H1 (cell line): ENCODE measurements around the gene EVX2. TPM values are rescaled to one million over a fixed set of nuclear protein-coding genes. Genes with fewer than 3 reads are reported as not detected.

Source experiments
- CTCF ChIA-PET: fragments of 300-600 bp; sonication (Branson Sonifier 250); formaldehyde crosslinking; loops from one replicate; lab custom pipeline; 2021; ENCODE audit not compliant: partially characterized antibody; lab: Charles Lee
- POLR2A ChIA-PET: fragments of 300-600 bp; sonication (Branson Sonifier 250); formaldehyde crosslinking; loops from one replicate; lab custom pipeline; 2021; ENCODE audit warnings: inconsistent platforms; ENCODE audit not compliant: partially characterized antibody; lab: Charles Lee
- DNase-seq, 2 experiments: peaks; one replicate each; pipeline versions ENCODE4 v3.0.0 to v3.0.0-alpha.2; 2010 to 2022; ENCODE audit warnings: low spot score in 2 of 2, low read depth in 1 of 2, mixed read lengths in 1 of 2
- FAIRE-seq: peaks from 2 replicates; lab custom pipeline; 2011; peaks lifted over from hg19 to GRCh38; lab: Jason Lieb, UNC
- H2AFZ ChIP-seq: 2 replicates; pipeline ENCODE4 v1.8.1; 2012; ENCODE audit warnings: low read length, inconsistent platforms
- H2AK5ac ChIP-seq: 2 replicates; pipeline ENCODE4 v1.6.1; 2013; ENCODE audit warnings: low read depth, low read length
- H2BK120ac ChIP-seq: replicated peaks from 2 replicates; pipeline ENCODE3; 2013; ENCODE audit warnings: low read depth, low read length, inconsistent platforms
- H2BK12ac ChIP-seq: 2 replicates; pipeline ENCODE4 v1.6.1; 2013; ENCODE audit warnings: low read depth, low read length
- H2BK15ac ChIP-seq: 2 replicates; pipeline ENCODE4 v1.6.1; 2013; ENCODE audit warnings: low read length
- H2BK20ac ChIP-seq: 2 replicates; pipeline ENCODE4 v1.6.1; 2013; ENCODE audit warnings: low read length
- H2BK5ac ChIP-seq: 2 replicates; pipeline ENCODE4 v1.6.1; 2013; ENCODE audit warnings: low read depth, low read length
- H3K14ac ChIP-seq: 2 replicates; pipeline ENCODE4 v1.6.1; 2013; ENCODE audit warnings: inconsistent platforms; ENCODE audit not compliant: insufficient read length
- H3K18ac ChIP-seq: 2 replicates; pipeline ENCODE4 v1.6.1; 2013; ENCODE audit warnings: low read length; ENCODE audit errors: extremely low read depth
- H3K23ac ChIP-seq: 2 replicates; pipeline ENCODE4 v1.6.1; 2013; ENCODE audit warnings: inconsistent platforms; ENCODE audit not compliant: insufficient read length
- H3K23me2 ChIP-seq: 2 replicates; pipeline ENCODE4 v1.6.1; 2013; ENCODE audit warnings: low read depth, low read length
- H3K27ac ChIP-seq: 2 replicates; pipeline ENCODE4 v1.6.1; 2011; ENCODE audit warnings: low read depth, low read length, inconsistent platforms
- H3K27me3 ChIP-seq, 4 experiments: replicated peaks in 1 of 4; 1 replicate in 1 of 4; 2 replicates in 3 of 4; pipeline versions ENCODE4 v1.6.1 to v1.8.1; 2011 to 2013; ENCODE audit warnings: low read length in 3 of 4, mild to moderate bottlenecking in 3 of 4, inconsistent platforms in 2 of 4, mixed read lengths in 2 of 4, moderate library complexity in 1 of 4; ENCODE audit not compliant: control insufficient read depth in 3 of 4, insufficient read depth in 3 of 4; ENCODE audit errors: extremely low read depth in 1 of 4
- H3K36me3 ChIP-seq, 4 experiments: 2 replicates each; pipeline versions ENCODE4 v1.6.1 to v1.8.1; 2011 to 2013; ENCODE audit warnings: mild to moderate bottlenecking in 4 of 4, low read length in 3 of 4, moderate library complexity in 2 of 4, control low read depth in 1 of 4, inconsistent platforms in 1 of 4; ENCODE audit not compliant: insufficient read depth in 4 of 4, control insufficient read depth in 2 of 4
- H3K4ac ChIP-seq: replicated peaks from 2 replicates; pipeline ENCODE3; 2013; ENCODE audit warnings: low read length, low read depth, mixed read lengths, inconsistent platforms; ENCODE audit not compliant: insufficient read length
- H3K4me1 ChIP-seq, 4 experiments: replicated peaks in 1 of 4; 1 replicate in 1 of 4; 2 replicates in 3 of 4; pipeline versions ENCODE4 v1.6.1 to v1.8.1; 2011 to 2013; ENCODE audit warnings: low read length in 3 of 4, inconsistent platforms in 2 of 4, mixed read lengths in 1 of 4; ENCODE audit not compliant: insufficient read depth in 4 of 4, control insufficient read depth in 3 of 4
- H3K4me2 ChIP-seq, 2 experiments: 2 replicates each; pipeline versions ENCODE4 v1.6.1 to v1.8.1; 2011 to 2013; ENCODE audit warnings: low read depth in 2 of 2, low read length in 2 of 2, control low read depth in 1 of 2, inconsistent platforms in 1 of 2, mild to moderate bottlenecking in 1 of 2; ENCODE audit not compliant: insufficient read depth in 1 of 2
- H3K4me3 ChIP-seq, 4 experiments: fragments of 200-600, 300-600 bp in 1 of 4; sonication (generic), shearing (Covaris generic), sonication (Bioruptor Twin) in 1 of 4; 2 replicates each; pipeline versions ENCODE4 v1.5.1 to v1.8.1; 2011 to 2016; ENCODE audit warnings: low read length in 4 of 4, low read depth in 3 of 4, control low read depth in 2 of 4, inconsistent platforms in 2 of 4, mild to moderate bottlenecking in 2 of 4, mixed read lengths in 1 of 4, moderate library complexity in 1 of 4; ENCODE audit not compliant: insufficient read depth in 2 of 4; ENCODE audit errors: extremely low read depth in 1 of 4
- H3K56ac ChIP-seq: replicated peaks from 2 replicates; pipeline ENCODE3; 2013; ENCODE audit warnings: low read depth, mild to moderate bottlenecking, mixed read lengths, low read length, inconsistent platforms; ENCODE audit not compliant: insufficient read length
- H3K79me1 ChIP-seq: 2 replicates; pipeline ENCODE4 v1.6.1; 2013; ENCODE audit warnings: low read depth, low read length, control low read depth
- H3K79me2 ChIP-seq, 2 experiments: 2 replicates each; pipeline versions ENCODE4 v1.6.1 to v1.8.1; 2012 to 2013; ENCODE audit warnings: low read length in 2 of 2, mild to moderate bottlenecking in 2 of 2, inconsistent platforms in 1 of 2; ENCODE audit not compliant: insufficient read depth in 2 of 2, control insufficient read depth in 1 of 2
- H3K9ac ChIP-seq, 4 experiments: replicated peaks in 1 of 4; 1 replicate in 1 of 4; 2 replicates in 3 of 4; pipeline versions ENCODE4 v1.6.1 to v1.8.1; 2011 to 2013; ENCODE audit warnings: low read depth in 3 of 4, low read length in 3 of 4, control low read depth in 2 of 4, mild to moderate bottlenecking in 2 of 4, moderate library complexity in 2 of 4, inconsistent platforms in 1 of 4; ENCODE audit errors: extremely low read depth in 1 of 4
- H3K9me3 ChIP-seq, 2 experiments: 2 replicates each; pipeline versions ENCODE4 v1.6.1 to v1.8.1; 2012 to 2013; ENCODE audit warnings: mild to moderate bottlenecking in 2 of 2, moderate library complexity in 2 of 2, control low read depth in 1 of 2, inconsistent platforms in 1 of 2, low read depth in 1 of 2, low read length in 1 of 2, mixed read lengths in 1 of 2; ENCODE audit not compliant: insufficient read depth in 2 of 2
- H4K20me1 ChIP-seq, 2 experiments: replicated peaks in 1 of 2; 2 replicates each; pipeline versions ENCODE3 to v1.8.1; 2011 to 2013; ENCODE audit warnings: inconsistent platforms in 2 of 2, low read length in 2 of 2, mild to moderate bottlenecking in 1 of 2; ENCODE audit not compliant: insufficient read depth in 2 of 2, control insufficient read depth in 1 of 2
- H4K5ac ChIP-seq: 2 replicates; pipeline ENCODE4 v1.6.1; 2013; ENCODE audit warnings: low read length, low read depth, mixed read lengths, inconsistent platforms; ENCODE audit not compliant: insufficient read length
- H4K8ac ChIP-seq: 2 replicates; pipeline ENCODE4 v1.8.0; 2013; ENCODE audit warnings: mild to moderate bottlenecking, moderate library complexity, low read length, inconsistent platforms; ENCODE audit not compliant: insufficient read depth; ENCODE audit errors: extremely low read depth
- H4K91ac ChIP-seq: replicated peaks from 2 replicates; pipeline ENCODE3; 2013; ENCODE audit warnings: low read length, mixed read lengths, inconsistent platforms; ENCODE audit not compliant: insufficient read length
- BCL11A ChIP-seq, 2 experiments: IDR thresholded peaks; one replicate each; pipeline ENCODE4 v1.6.1; 2011; ENCODE audit warnings: low read depth in 2 of 2, low read length in 2 of 2, mild to moderate bottlenecking in 2 of 2
- EZH2 ChIP-seq: fragments of 200-600 bp; sonication (generic); IDR thresholded peaks from 2 replicates; pipeline ENCODE4 v1.7.1; 2012; ENCODE audit warnings: low read depth, mild to moderate bottlenecking, moderate library complexity, low read length, inconsistent platforms; ENCODE audit not compliant: severe bottlenecking
- GTF2F1 ChIP-seq: IDR thresholded peaks from 2 replicates; pipeline ENCODE4 v1.6.1; 2012; ENCODE audit warnings: low read depth, low read length, improper control_type of control experiment, borderline replicate concordance
- JUND ChIP-seq: IDR thresholded peaks from 2 replicates; pipeline ENCODE4 v1.6.1; 2011; ENCODE audit warnings: mild to moderate bottlenecking, improper control_type of control experiment, low read length
- KDM5A ChIP-seq: fragments of 200-600 bp; IDR thresholded peaks from 2 replicates; pipeline ENCODE4 v1.7.1; 2012; ENCODE audit warnings: mild to moderate bottlenecking, low read length, inconsistent platforms, mixed read lengths
- TCF12 ChIP-seq: IDR thresholded peaks from 2 replicates; pipeline ENCODE4 v1.6.1; 2011; ENCODE audit warnings: low read depth, mild to moderate bottlenecking, low read length
- WGBS, 2 experiments: shearing (Covaris generic) in 1 of 2; methylation state at CpG; one replicate each; pipeline versions ENCODE4 v1.1.6 to v1.1.7; 2013 to 2015; ENCODE audit warnings: low lambda C conversion rate in 2 of 2, mixed read lengths in 2 of 2, inconsistent platforms in 1 of 2, low coverage in 1 of 2, missing lambda C conversion rate in 1 of 2; ENCODE audit not compliant: insufficient replicate concordance in 2 of 2, insufficient coverage in 1 of 2, insufficient read length in 1 of 2; ENCODE audit errors: extremely low coverage in 1 of 2, missing lambda C conversion rate in 1 of 2; 5-methylcytosine and 5-hydroxymethylcytosine counted together
- polyA plus RNA-seq, 7 experiments: library from polyadenylated mRNA; depleted of rRNA in 3 of 7; stranded (reverse) in 5 of 7; unstranded in 2 of 7; fragments of >200 nt in 5 of 7; fragments of 200-250 nt in 2 of 7; gene quantifications; 1 replicate in 5 of 7; 2 replicates in 1 of 7; 4 replicates in 1 of 7; pipeline versions ENCODE4 v1.2.1 to v1.2.3, GENCODE V29; 2011 to 2013; ENCODE audit warnings: missing spikeins in 2 of 7, mixed read lengths in 2 of 7
- total RNA-seq: library from RNA; stranded (reverse); fragmentation: NEBNext Ultra II Directional; extraction: Animal tissue kit (Norgen Biotek cat#: 25700); gene quantifications from 2 replicates; pipeline ENCODE4 v1.2.1, GENCODE V29; 2021

EVX2 gene
- total and polyA plus RNA-seq, 2 of the 8 experiments (the other 6 are each of a cell fraction or from before 2014, with no cell fraction given), result not detected

DNA sequence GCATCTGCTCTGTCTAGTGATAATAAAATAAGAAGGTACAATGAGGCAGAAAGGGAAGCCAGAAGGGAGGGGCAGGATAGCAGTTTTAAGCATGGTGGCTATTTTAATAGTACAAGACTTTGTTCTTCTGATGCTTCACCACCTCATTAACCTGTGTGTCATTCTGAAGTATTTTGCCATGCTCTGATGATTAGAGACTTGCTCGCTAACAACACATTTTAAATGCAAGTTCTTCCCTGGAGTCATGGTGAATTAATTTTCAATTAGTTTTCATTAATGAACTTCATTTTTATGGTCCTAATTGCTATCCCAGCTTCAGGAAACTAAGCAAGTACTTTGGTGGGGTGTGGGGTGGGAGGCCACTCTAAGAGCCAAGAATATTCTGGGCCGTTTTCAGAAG lies 56.0 kb downstream of the EVX2 start:
- no peak overlapping the region for H4K5ac ChIP-seq
- H2AFZ ChIP-seq, result no peak overlapping the region
- no peak overlapping the region for H4K8ac ChIP-seq
- H2BK20ac ChIP-seq, result no peak overlapping the region
- H3K9me3 ChIP-seq, result no peaks in the 10 kb centered on the region
- FAIRE-seq, result no peak
- H2AK5ac ChIP-seq, result no peak overlapping the region
- H2BK120ac ChIP-seq, result no peak overlapping the region
- no peaks in the 10 kb centered on the region for H3K4me1 ChIP-seq
- H3K14ac ChIP-seq, result no peak overlapping the region
- POLR2A ChIA-PET, result no interaction called here
- H2BK15ac ChIP-seq, result no peak overlapping the region
- no peak overlapping the region for H3K9ac ChIP-seq
- no peak overlapping the region for H3K27ac ChIP-seq
- no peak overlapping the region for H3K23ac ChIP-seq
- no peaks in the 10 kb centered on the region for H3K27me3 ChIP-seq
- 70% methylated on average over 2 of the region's 2 CpGs; no CpG with 5 or more reads in 1 of the 2 experiments for WGBS, 2 experiments
- CTCF ChIA-PET, result no interaction called here
- H2BK5ac ChIP-seq, result no peak overlapping the region
- H3K4me2 ChIP-seq, result no peak overlapping the region
- no peaks in the 10 kb centered on the region for H3K79me1 ChIP-seq
- H4K91ac ChIP-seq, result no peak overlapping the region
- H3K36me3 ChIP-seq, result no peaks in the 10 kb centered on the region
- no peaks in the 10 kb centered on the region for H4K20me1 ChIP-seq
- no peak overlapping the region for H2BK12ac ChIP-seq
- H3K79me2 ChIP-seq, result no peaks in the 10 kb centered on the region
- H3K4ac ChIP-seq, result no peak overlapping the region
- no peaks in the 10 kb centered on the region for H3K23me2 ChIP-seq
- H3K4me3 ChIP-seq, result no peak overlapping the region
- TF ChIP-seq GTF2F1 (no peak), BCL11A (IDR thresholded peaks at IDR 0.05; ENCODE audit: low read depth in 2 of 2, low read length in 2 of 2) (no peak), TCF12 (no peak), KDM5A (no peak), JUND (no peak), EZH2 (no peak)
- DNase-seq, result no peak
- no peak overlapping the region for H3K56ac ChIP-seq
- H3K18ac ChIP-seq, result no peak overlapping the region
